ENCODE data around the gene RHOT2. TPM values are rescaled to one million over a fixed set of nuclear protein-coding genes. Genes with fewer than 3 reads are reported as not detected.

Gene RHOT2
- total RNA-seq, 1 donor from 2014 or later = 121 TPM

GRCh38 chr16:638836-639235 lies 29.1 kb upstream of the RHOT2 start:
- no peaks in the 10 kb centered on the region for H3K9me3 Mint-ChIP-seq (ENCODE audit: unreplicated experiment)
- peaks cover 6% of the 10 kb centered on the region for H3K4me1 Mint-ChIP-seq (ENCODE audit: unreplicated experiment)
- no peak for DNase-seq (ENCODE audit: low spot score)
- no peaks in the 10 kb centered on the region for H3K36me3 Mint-ChIP-seq (ENCODE audit: low read depth, unreplicated experiment)
- no peak overlapping the region for H3K4me3 Mint-ChIP-seq (ENCODE audit: unreplicated experiment)
- H3K27ac Mint-ChIP-seq (ENCODE audit: unreplicated experiment) = no peak overlapping the region
- TF ChIP-seq CTCF (IDR thresholded peaks at IDR 0.05; ENCODE audit: unreplicated experiment) = no peak
- H3K27me3 Mint-ChIP-seq (ENCODE audit: unreplicated experiment) = peaks cover 8% of the 10 kb centered on the region

DNA sequence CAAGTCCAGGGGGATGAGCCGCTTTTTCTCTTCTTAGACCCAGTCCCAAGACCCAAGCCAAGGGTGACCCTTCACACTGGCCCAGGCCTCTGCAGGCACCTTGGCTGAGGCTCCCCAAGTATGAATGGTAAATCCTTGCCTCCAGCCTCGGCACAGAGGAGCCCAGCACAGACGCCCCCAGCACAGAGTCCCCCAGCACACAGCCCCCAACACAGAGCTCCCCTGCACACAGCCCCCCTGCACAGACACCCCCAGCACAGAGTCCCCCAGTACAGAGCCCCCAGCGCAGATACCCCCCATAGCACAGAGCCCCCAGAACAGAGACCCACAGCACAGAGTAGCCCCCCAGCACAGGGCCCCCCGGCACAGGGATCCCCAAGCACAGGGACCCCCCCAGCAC lies 27.3 kb upstream of the RHOT2 start:
- H3K4me1 Mint-ChIP-seq (ENCODE audit: unreplicated experiment) = peaks cover 6% of the 10 kb centered on the region
- no peak for TF ChIP-seq CTCF (IDR thresholded peaks at IDR 0.05; ENCODE audit: unreplicated experiment)
- H3K27ac Mint-ChIP-seq (ENCODE audit: unreplicated experiment) = no peak overlapping the region
- H3K36me3 Mint-ChIP-seq (ENCODE audit: low read depth, unreplicated experiment) = no peaks in the 10 kb centered on the region
- peaks cover 8% of the 10 kb centered on the region for H3K27me3 Mint-ChIP-seq (ENCODE audit: unreplicated experiment)
- DNase-seq (ENCODE audit: low spot score) = no peak
- H3K4me3 Mint-ChIP-seq (ENCODE audit: unreplicated experiment) = peak overlapping the region; percentile 62
- H3K9me3 Mint-ChIP-seq (ENCODE audit: unreplicated experiment) = no peaks in the 10 kb centered on the region

- Mint-ChIP-seq H3K36me3 (ENCODE audit: low read depth, unreplicated experiment) (no peaks in the 10 kb centered on the region), H3K4me3 (ENCODE audit: unreplicated experiment) (peak within 1 kb of the TSS; percentile 62), H3K4me1 (ENCODE audit: unreplicated experiment) (peaks cover 4% of the 10 kb centered on the region), H3K27ac (ENCODE audit: unreplicated experiment) (no peak within 1 kb of the TSS), H3K9me3 (ENCODE audit: unreplicated experiment) (no peaks in the 10 kb centered on the region), H3K27me3 (ENCODE audit: unreplicated experiment) (peaks cover 5% of the 10 kb centered on the region)
- TF ChIP-seq CTCF (IDR thresholded peaks at IDR 0.05; ENCODE audit: unreplicated experiment) = no peak
- DNase-seq (ENCODE audit: low spot score) = peak; percentile 74
These were observed 26.4 kb upstream of the RHOT2 start, which contains the start of gene MCRIP2 for GRCh38 chr16:641326-642188. Gene MCRIP2, plus strand, starts transcription at chr16:641828. Its CDS starts 164 bp downstream, at chr16:641992.

DNA sequence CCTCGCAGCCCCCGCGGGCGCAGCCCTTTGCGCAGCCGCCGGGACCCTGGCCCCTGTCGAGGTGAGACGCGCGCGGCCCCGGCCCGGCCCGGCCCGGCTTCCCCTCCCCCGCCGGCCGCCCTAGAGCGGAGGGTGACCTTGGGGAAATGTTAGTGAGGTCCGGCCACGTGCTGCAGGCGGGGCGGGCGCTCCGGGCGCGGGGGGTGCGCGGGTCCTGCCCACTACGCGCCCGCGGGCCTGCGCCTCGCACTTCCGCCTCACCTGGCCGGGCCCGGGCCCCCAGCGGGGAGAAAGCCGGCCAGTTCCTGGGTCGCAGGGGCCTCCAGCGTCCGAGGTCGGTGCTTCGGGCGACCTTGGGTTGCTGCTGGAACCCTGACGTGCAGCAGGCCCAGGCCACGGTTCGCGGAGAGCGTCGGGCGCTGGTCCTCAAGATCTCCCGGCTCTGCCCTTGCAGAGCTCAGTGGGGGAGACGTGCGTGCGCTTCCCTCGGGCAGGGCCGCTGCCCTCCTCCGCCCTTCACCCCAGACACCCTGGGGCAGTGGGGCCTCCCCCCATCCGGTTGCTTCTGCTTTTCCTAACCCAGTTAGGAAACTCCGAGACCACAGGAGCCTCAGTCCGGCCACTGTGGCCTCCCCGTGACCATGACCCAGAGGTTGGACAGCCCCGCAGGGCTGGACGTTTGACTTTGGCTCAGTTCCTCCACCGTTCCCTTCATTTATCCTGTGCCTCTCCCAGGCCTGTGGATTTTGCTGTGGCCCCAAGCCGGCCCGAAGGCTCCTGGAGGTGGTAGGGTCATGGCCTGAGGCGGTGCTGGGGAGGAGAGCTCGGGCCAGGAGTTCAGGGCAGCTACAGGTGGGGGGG lies 25.5 kb upstream of the RHOT2 start:
- no peak overlapping the region for H3K4me3 Mint-ChIP-seq (ENCODE audit: unreplicated experiment)
- no peaks in the 10 kb centered on the region for H3K36me3 Mint-ChIP-seq (ENCODE audit: low read depth, unreplicated experiment)
- H3K4me1 Mint-ChIP-seq (ENCODE audit: unreplicated experiment) = peaks cover 2% of the 10 kb centered on the region
- peaks cover 3% of the 10 kb centered on the region for H3K27me3 Mint-ChIP-seq (ENCODE audit: unreplicated experiment)
- H3K9me3 Mint-ChIP-seq (ENCODE audit: unreplicated experiment) = no peaks in the 10 kb centered on the region
- DNase-seq (ENCODE audit: low spot score) = no peak
- no peak overlapping the region for H3K27ac Mint-ChIP-seq (ENCODE audit: unreplicated experiment)
- TF ChIP-seq CTCF (IDR thresholded peaks at IDR 0.05; ENCODE audit: unreplicated experiment) = no peak

All from endothelial cell (in vitro differentiated cells).